OCI-LY1 (cell line): ENCODE measurements around the gene RADIL.

ENCODE experiments used
- H2AFZ ChIP-seq: fragments of 200-600 bp; sonication (generic), shearing (Covaris generic); 2 replicates; pipeline ENCODE4 v1.6.0; 2014; ENCODE audit warnings: antibody characterized with exemption, mild to moderate bottlenecking, low read length
- H3F3A ChIP-seq: fragments of 200-600 bp; sonication (generic), shearing (Covaris generic); 2 replicates; pipeline ENCODE4 v1.6.0; 2014; ENCODE audit warnings: mild to moderate bottlenecking, antibody characterized with exemption, low read length, moderate library complexity; ENCODE audit not compliant: insufficient read depth
- H3K27ac ChIP-seq: fragments of 200-600 bp; sonication (generic); 2 replicates; pipeline ENCODE4 v1.5.1; 2014; ENCODE audit warnings: low read length, mixed run types, mild to moderate bottlenecking, low read depth; ENCODE audit not compliant: poor library complexity, severe bottlenecking
- H3K27me3 ChIP-seq: fragments of 200-600 bp; sonication (generic); 2 replicates; pipeline ENCODE4 v1.6.0; 2014; ENCODE audit warnings: antibody characterized with exemption, mild to moderate bottlenecking, low read length, moderate library complexity; ENCODE audit not compliant: insufficient read depth
- H3K36me3 ChIP-seq: fragments of 200-600 bp; sonication (generic); 2 replicates; pipeline ENCODE4 v1.6.1; 2014; ENCODE audit warnings: mild to moderate bottlenecking, antibody characterized with exemption, low read length, moderate library complexity, mixed read lengths; ENCODE audit not compliant: insufficient read depth
- H3K4me1 ChIP-seq: fragments of 200-600 bp; sonication (generic); 2 replicates; pipeline ENCODE4 v1.5.1; 2014; ENCODE audit warnings: mild to moderate bottlenecking, low read length, moderate library complexity; ENCODE audit not compliant: insufficient read depth, severe bottlenecking
- H3K4me2 ChIP-seq: fragments of 200-600 bp; sonication (generic), shearing (Covaris generic); 2 replicates; pipeline ENCODE4 v1.6.1; 2014; ENCODE audit warnings: low read length
- H3K4me3 ChIP-seq: fragments of 200-600 bp; sonication (generic); 2 replicates; pipeline ENCODE4 v1.5.1; 2014; ENCODE audit warnings: low read length, low read depth, mild to moderate bottlenecking, mixed read lengths; ENCODE audit not compliant: poor library complexity, severe bottlenecking
- H3K79me2 ChIP-seq: fragments of 200-600 bp; shearing (Covaris generic); 2 replicates; pipeline ENCODE4 v1.6.1; 2016; ENCODE audit warnings: mixed run types, low read length, mixed read lengths; ENCODE audit not compliant: insufficient read depth
- H3K9ac ChIP-seq: fragments of 200-600 bp; sonication (generic), shearing (Covaris generic); 2 replicates; pipeline ENCODE4 v1.6.1; 2014; ENCODE audit warnings: mild to moderate bottlenecking, low read length, mixed read lengths
- H3K9me2 ChIP-seq: fragments of 200-600 bp; sonication (generic), shearing (Covaris generic); 2 replicates; pipeline ENCODE4 v1.6.1; 2014; ENCODE audit warnings: low read depth, mild to moderate bottlenecking, low read length, mixed read lengths
- H3K9me3 ChIP-seq: fragments of 200-600 bp; shearing (Covaris generic); 2 replicates; pipeline ENCODE4 v1.6.1; 2014; ENCODE audit warnings: low read length, mixed read lengths
- H4K20me1 ChIP-seq: fragments of 200-600 bp; sonication (generic), shearing (Covaris generic); 2 replicates; pipeline ENCODE4 v1.6.0; 2016; ENCODE audit warnings: mild to moderate bottlenecking, low read length; ENCODE audit not compliant: insufficient read depth
- EZH2 ChIP-seq: fragments of 200-600 bp; sonication (generic), shearing (Covaris generic); IDR thresholded peaks from 2 replicates; pipeline ENCODE4 v1.8.0; 2017; ENCODE audit warnings: borderline replicate concordance, mixed run types, mild to moderate bottlenecking, antibody characterized with exemption, low read length, moderate library complexity, mixed read lengths
- TF ChIP-seq, protein P1 (sequence below): fragments of 200-600 bp; sonication (generic), shearing (Covaris generic); IDR thresholded peaks from 2 replicates; pipeline ENCODE4 v1.5.1; 2017; ENCODE audit warnings: mild to moderate bottlenecking, antibody characterized with exemption, low read length, moderate library complexity, mixed read lengths

RADIL gene

DNA sequence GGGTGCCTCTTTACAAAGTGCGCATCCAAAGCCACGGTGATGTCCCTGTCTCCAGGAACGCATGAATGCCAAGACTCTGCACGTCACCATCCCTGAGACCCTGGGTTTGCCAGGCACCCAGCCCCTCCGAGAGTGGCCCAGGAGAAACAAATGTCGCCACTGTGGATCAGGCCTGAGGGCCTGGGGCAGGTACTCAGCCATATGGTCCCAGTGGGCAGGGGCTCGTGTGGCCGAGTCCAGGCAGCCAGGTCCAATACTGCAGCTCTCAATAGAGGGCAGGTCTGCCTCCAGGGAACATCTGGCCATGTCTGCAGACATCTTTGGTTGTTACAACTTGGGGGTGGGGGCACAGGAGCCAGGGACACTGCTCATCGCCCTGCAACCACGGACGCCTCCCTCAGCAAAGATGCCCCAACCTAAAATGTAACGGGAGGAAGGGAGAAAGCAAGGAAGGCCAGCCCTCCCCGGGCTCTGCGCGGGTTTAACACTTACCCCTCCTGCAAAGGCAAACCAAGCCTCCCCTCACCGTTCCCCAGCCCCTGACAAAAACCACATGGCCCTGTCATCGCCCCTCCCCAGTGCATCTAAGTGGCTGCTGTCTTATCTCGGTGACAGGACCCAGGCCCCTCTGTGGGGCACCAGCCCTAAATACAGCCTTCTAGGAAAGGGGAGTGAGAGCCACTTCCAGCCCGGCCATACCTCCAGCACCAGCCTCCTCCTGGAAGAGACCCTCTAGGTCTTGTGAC, 11.4 kb downstream of the RADIL start:
- H3K4me1 ChIP-seq = no peaks in the 10 kb centered on the region
- no peaks in the 10 kb centered on the region for H3K79me2 ChIP-seq

DNA sequence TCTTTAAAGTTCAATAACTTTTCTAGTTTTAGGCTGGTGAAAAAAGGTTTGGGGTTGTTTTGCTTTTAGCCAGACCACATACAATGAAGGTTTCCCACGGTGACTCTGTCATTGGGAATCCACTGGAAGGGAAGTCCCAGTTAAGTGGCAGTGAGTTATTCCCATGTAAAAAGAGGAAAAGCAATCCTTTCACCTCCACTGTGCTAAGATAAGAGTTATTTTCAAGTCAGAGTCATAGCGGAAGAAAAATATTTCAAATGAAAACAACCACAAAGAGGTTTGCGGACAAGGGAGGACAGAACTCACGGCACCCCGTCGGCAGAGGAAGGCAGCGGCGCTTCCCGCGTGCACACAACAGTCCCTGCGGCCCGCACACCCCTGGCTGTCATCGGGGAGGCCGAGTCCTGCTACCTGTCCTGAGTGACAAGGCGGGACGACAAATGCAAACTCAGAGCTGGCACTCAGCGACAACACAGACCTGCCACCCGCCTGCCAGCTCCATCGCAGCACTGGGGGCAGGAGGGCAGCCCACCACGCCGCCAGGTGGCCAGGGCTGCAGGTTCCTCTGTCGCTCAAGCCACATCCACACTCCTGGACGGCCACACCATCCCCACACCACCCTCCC, 12.3 kb downstream of the RADIL start:
- Histone ChIP-seq H4K20me1 (no peaks in the 10 kb centered on the region), H2AFZ (no peak overlapping the region), H3K79me2 (no peaks in the 10 kb centered on the region), H3K9ac (no peak overlapping the region), H3K4me3 (no peak overlapping the region), H3F3A (no peaks in the 10 kb centered on the region), H3K4me1 (no peaks in the 10 kb centered on the region), H3K9me2 (no peaks in the 10 kb centered on the region), H3K9me3 (no peaks in the 10 kb centered on the region), H3K4me2 (no peak overlapping the region), H3K36me3 (no peaks in the 10 kb centered on the region), H3K27ac (no peak overlapping the region), H3K27me3 (no peaks in the 10 kb centered on the region)
- TF ChIP-seq, protein P1, sequence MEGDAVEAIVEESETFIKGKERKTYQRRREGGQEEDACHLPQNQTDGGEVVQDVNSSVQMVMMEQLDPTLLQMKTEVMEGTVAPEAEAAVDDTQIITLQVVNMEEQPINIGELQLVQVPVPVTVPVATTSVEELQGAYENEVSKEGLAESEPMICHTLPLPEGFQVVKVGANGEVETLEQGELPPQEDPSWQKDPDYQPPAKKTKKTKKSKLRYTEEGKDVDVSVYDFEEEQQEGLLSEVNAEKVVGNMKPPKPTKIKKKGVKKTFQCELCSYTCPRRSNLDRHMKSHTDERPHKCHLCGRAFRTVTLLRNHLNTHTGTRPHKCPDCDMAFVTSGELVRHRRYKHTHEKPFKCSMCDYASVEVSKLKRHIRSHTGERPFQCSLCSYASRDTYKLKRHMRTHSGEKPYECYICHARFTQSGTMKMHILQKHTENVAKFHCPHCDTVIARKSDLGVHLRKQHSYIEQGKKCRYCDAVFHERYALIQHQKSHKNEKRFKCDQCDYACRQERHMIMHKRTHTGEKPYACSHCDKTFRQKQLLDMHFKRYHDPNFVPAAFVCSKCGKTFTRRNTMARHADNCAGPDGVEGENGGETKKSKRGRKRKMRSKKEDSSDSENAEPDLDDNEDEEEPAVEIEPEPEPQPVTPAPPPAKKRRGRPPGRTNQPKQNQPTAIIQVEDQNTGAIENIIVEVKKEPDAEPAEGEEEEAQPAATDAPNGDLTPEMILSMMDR = no peak
- TF ChIP-seq EZH2 = no peak

More for the DNA sequence above, 11.4 kb downstream of the RADIL start:
- Histone ChIP-seq H3K36me3 (no peaks in the 10 kb centered on the region), H3F3A (no peaks in the 10 kb centered on the region), H3K4me2 (no peak overlapping the region), H3K4me3 (no peak overlapping the region), H3K27ac (no peak overlapping the region), H3K9ac (no peak overlapping the region), H3K9me2 (no peaks in the 10 kb centered on the region), H2AFZ (no peak overlapping the region), H4K20me1 (no peaks in the 10 kb centered on the region), H3K27me3 (no peaks in the 10 kb centered on the region), H3K9me3 (no peaks in the 10 kb centered on the region)
- TF ChIP-seq EZH2 = no peak
- TF ChIP-seq, protein P1 = no peak

DNA sequence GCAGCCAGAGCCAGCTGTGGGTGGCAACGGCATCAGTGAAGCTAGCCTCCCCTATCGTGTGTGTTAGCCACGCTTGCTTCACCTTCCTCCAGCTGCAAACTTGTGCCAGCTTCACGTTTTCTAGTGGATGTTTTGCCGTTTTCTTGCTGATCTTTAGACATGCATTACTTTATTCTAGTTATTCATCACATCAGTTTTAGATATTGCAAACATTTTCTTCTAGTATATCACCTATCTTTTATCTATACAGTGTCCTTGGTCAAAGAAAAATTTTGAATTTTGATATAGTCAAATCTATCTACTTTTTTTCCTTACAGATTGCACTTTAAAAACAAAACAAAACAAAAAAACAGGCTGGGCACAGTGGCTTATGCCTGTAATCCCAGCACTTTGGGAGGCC, 15.0 kb downstream of the RADIL start:
- H3K4me3 ChIP-seq = no peak overlapping the region
- H3K79me2 ChIP-seq = no peaks in the 10 kb centered on the region
- H3K9ac ChIP-seq = no peak overlapping the region
- no peaks in the 10 kb centered on the region for H3K9me2 ChIP-seq
- H3F3A ChIP-seq = no peaks in the 10 kb centered on the region
- no peaks in the 10 kb centered on the region for H3K4me1 ChIP-seq
- H2AFZ ChIP-seq = no peak overlapping the region
- H3K4me2 ChIP-seq = no peak overlapping the region
- H4K20me1 ChIP-seq = no peaks in the 10 kb centered on the region
- no peaks in the 10 kb centered on the region for H3K9me3 ChIP-seq
- no peaks in the 10 kb centered on the region for H3K36me3 ChIP-seq
- no peak overlapping the region for H3K27ac ChIP-seq
- H3K27me3 ChIP-seq = no peaks in the 10 kb centered on the region; the same call in 1 of the 2 replicates
- TF ChIP-seq, protein P1 = no peak
- TF ChIP-seq EZH2 = no peak
